ENCODE measurements around the gene CLIC5. TPM values are rescaled to one million over a fixed set of nuclear protein-coding genes. Genes with fewer than 3 reads are reported as not detected.

CLIC5 gene
- total RNA-seq, 1 experiment from 2014 or later, result not detected

- Mint-ChIP-seq H3K9me3 (ENCODE audit: unreplicated experiment) (no peaks in the 10 kb centered on the region), H3K27me3 (ENCODE audit: insufficient read depth, unreplicated experiment) (peaks cover 62% of the 10 kb centered on the region), H3K27ac (ENCODE audit: low read depth, unreplicated experiment) (no peak overlapping the region), H3K4me3 (ENCODE audit: unreplicated experiment) (no peak overlapping the region), H3K36me3 (ENCODE audit: insufficient read depth, unreplicated experiment) (peaks cover 2% of the 10 kb centered on the region), H3K4me1 (ENCODE audit: insufficient read depth, unreplicated experiment) (peaks cover 3% of the 10 kb centered on the region)
- BruUV-seq (replicated peaks), result no TSS peak
- TF ChIP-seq CTCF (IDR thresholded peaks at IDR 0.05; ENCODE audit: unreplicated experiment), result no peak
- intact Hi-C loops (cut with micrococcal nuclease), result no loop called here
- no peak for DNase-seq (ENCODE audit: unreplicated experiment)
- CTCF ChIA-PET, result interaction anchor here (0.6 kb wide), 2 partner anchors 199 to 627 kb away, joined by 3 read pairs; no protein-coding TSS in a partner anchor
- POLR2A ChIA-PET, result no interaction called here
Observed at GRCh38 chr6:46011188-46012085, 4.2 kb downstream of the CLIC5 start.

GRCh38 chr6:46010771-46011170 lies 4.9 kb downstream of the CLIC5 start:
- no TSS peak for BruUV-seq (replicated peaks)
- POLR2A ChIA-PET, result no interaction called here

GRCh38 chr6:46010270-46010669 lies 5.4 kb downstream of the CLIC5 start:
- CTCF ChIA-PET, result no interaction called here
- no peak for DNase-seq (ENCODE audit: unreplicated experiment)
- Mint-ChIP-seq H3K4me3 (ENCODE audit: unreplicated experiment) (no peak overlapping the region), H3K9me3 (ENCODE audit: unreplicated experiment) (no peaks in the 10 kb centered on the region), H3K27ac (ENCODE audit: low read depth, unreplicated experiment) (no peak overlapping the region), H3K4me1 (ENCODE audit: insufficient read depth, unreplicated experiment) (no peaks in the 10 kb centered on the region), H3K27me3 (ENCODE audit: insufficient read depth, unreplicated experiment) (peaks cover 51% of the 10 kb centered on the region), H3K36me3 (ENCODE audit: insufficient read depth, unreplicated experiment) (no peaks in the 10 kb centered on the region)
- TF ChIP-seq CTCF (IDR thresholded peaks at IDR 0.05; ENCODE audit: unreplicated experiment), result no peak
- intact Hi-C loops (cut with micrococcal nuclease), result no loop called here
- no TSS peak for BruUV-seq (replicated peaks)
- POLR2A ChIA-PET, result no interaction called here

More at GRCh38 chr6:46010771-46011170, 4.9 kb downstream of the CLIC5 start:
- Mint-ChIP-seq H3K27me3 (ENCODE audit: insufficient read depth, unreplicated experiment) (peaks cover 56% of the 10 kb centered on the region), H3K4me1 (ENCODE audit: insufficient read depth, unreplicated experiment) (no peaks in the 10 kb centered on the region), H3K4me3 (ENCODE audit: unreplicated experiment) (no peak overlapping the region), H3K9me3 (ENCODE audit: unreplicated experiment) (no peaks in the 10 kb centered on the region), H3K36me3 (ENCODE audit: insufficient read depth, unreplicated experiment) (no peaks in the 10 kb centered on the region), H3K27ac (ENCODE audit: low read depth, unreplicated experiment) (no peak overlapping the region)
- TF ChIP-seq CTCF (IDR thresholded peaks at IDR 0.05; ENCODE audit: unreplicated experiment), result no peak
- CTCF ChIA-PET, result interaction anchor here (0.6 kb wide), 1 partner anchor 198 kb away, joined by 3 read pairs; no protein-coding TSS in a partner anchor
- DNase-seq (ENCODE audit: unreplicated experiment), result no peak
- intact Hi-C loops (cut with micrococcal nuclease), result no loop called here

- ChIA-PET CTCF (interaction anchor here (0.6 kb wide), 1 partner anchor 60 kb away, joined by 3 read pairs; no protein-coding TSS in a partner anchor), POLR2A (no interaction called here)
- intact Hi-C loops (cut with micrococcal nuclease), result no loop called here
- H3K4me1 Mint-ChIP-seq (ENCODE audit: insufficient read depth, unreplicated experiment), result no peaks in the 10 kb centered on the region
- TF ChIP-seq CTCF (IDR thresholded peaks at IDR 0.05; ENCODE audit: unreplicated experiment), result no peak
- H3K36me3 Mint-ChIP-seq (ENCODE audit: insufficient read depth, unreplicated experiment), result no peaks in the 10 kb centered on the region
- no peaks in the 10 kb centered on the region for H3K9me3 Mint-ChIP-seq (ENCODE audit: unreplicated experiment)
- BruUV-seq (replicated peaks), result no TSS peak
- no peak overlapping the region for H3K4me3 Mint-ChIP-seq (ENCODE audit: unreplicated experiment)
- no peak for DNase-seq (ENCODE audit: unreplicated experiment)
- H3K27me3 Mint-ChIP-seq (ENCODE audit: insufficient read depth, unreplicated experiment), result peaks cover 5% of the 10 kb centered on the region
- no peak overlapping the region for H3K27ac Mint-ChIP-seq (ENCODE audit: low read depth, unreplicated experiment)
Observed at GRCh38 chr6:46002264-46002663, 13.4 kb downstream of the CLIC5 start.

Data from MCF 10A (cell line).